CD4-positive, alpha-beta T cell treated with Interleukin-17A for 4 hours (primary cell): ENCODE data around the gene FAM118B.
"Not testable (repeated sequence)": the region's sequence is repeated elsewhere in the genome, so short reads cannot be mapped to it uniquely, and the experiment has no call there.

ENCODE experiments used
- DNase-seq: peaks from one replicate; pipeline ENCODE4 v3.0.0-alpha.2; 2020; ENCODE audit warnings: mixed read lengths

The FAM118B gene

DNA sequence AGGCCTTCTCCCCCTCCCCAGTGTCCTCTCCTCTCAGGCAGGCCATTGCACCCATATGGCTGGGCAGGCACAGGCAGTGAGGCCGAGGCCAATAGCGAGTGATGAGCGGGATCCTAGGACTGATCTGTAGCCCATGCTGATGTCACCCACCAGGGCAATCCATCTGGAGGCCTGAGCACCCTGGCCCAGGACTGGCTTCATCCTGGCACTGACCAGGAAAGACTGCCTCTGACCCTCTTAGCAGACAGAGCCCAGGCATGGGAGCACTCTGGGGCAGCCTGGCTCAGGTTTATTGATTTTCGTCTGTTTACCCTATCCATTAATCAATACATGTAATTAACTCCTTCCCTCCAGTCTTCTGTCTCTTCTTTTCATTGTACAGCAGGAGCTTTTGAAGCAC, 66.2 kb downstream of the FAM118B start:
- DNase-seq, result no peak

- no peak for DNase-seq
Measured at GRCh38 chr11:126279191-126279590, 67.6 kb downstream of the FAM118B start.

DNA sequence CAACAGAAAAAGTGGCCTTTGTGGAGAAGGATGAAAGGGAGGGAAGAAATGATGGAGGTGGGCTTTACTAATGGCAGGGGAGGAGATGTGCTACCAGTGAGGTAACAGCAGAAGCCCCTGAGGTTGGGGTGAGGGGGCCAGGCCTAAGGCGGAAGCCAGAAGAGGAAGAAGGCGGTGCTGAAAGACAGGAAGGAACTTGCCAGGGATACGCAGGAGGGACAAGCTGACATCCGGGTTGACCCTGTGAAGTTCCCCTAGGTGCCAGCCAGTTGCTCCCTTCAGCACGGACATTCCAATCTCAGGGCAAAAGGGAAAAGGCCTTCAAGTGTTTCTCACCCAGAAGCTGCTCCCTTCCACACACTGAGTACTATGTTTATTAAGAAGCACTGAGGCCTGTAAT, 69.0 kb downstream of the FAM118B start:
- peak; percentile 22 for DNase-seq

GRCh38 chr11:126281245-126281644, 69.7 kb downstream of the FAM118B start:
- DNase-seq, result no peak

- no peak for DNase-seq
Measured at GRCh38 chr11:126281666-126282175, 70.1 kb downstream of the FAM118B start.

DNA sequence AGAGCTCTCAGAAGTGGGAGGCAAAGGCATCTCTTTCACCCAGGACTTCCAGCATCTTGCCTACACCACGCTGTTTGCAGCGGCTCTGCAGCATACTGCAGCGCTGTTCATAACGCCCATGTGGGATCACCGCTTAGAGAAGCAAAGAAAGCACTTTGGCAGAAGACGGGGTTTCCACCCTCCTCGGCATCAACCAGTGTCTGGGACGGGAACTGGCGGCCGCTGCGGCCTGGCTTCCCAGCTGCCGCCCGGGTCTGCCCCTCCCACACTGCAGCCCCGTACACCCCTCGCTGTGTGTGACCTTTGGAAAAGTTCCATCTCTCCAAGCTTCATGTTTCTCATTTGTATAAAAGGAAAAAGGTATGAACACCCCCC, 70.8 kb downstream of the FAM118B start:
- DNase-seq, result peak; percentile 63

- peak; percentile 72 for DNase-seq
Measured at GRCh38 chr11:126282736-126283591, 71.4 kb downstream of the FAM118B start, which contains the start of gene TIRAP. TIRAP (plus strand) TSS chr11:126283093; CDS start chr11:126290895, 7,802 bp downstream.

- DNase-seq, result peak; percentile 90
Measured at GRCh38 chr11:126284829-126285228, 73.2 kb downstream of the FAM118B start.

DNA sequence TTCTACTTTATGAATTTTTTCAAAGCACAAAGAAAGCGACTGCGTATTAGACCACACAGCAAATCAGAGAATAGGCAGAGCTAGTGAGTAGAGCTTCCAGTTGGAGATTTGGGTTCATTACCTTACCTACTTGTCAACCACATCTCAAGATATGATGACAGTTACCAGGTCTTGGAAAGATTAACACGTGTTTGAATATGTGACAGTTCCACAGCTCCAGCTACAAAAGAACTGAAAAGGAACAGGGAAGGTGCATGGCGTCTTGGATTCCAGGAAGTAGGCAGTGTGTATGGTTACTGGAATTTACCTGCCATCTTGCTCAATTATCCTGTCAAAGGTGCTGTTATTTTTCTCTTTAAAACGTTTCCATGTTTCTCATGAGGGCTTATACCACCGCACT, 76.7 kb downstream of the FAM118B start:
- DNase-seq, result no peak

- DNase-seq, result no peak
Measured at GRCh38 chr11:126290887-126291286, 79.3 kb downstream of the FAM118B start.

- DNase-seq, result no peak
Measured at GRCh38 chr11:126293726-126294125, 82.1 kb downstream of the FAM118B start.

- no peak for DNase-seq
Measured at GRCh38 chr11:126297004-126297403, 85.4 kb downstream of the FAM118B start.

- DNase-seq, result peak; percentile 90
Measured at GRCh38 chr11:126303623-126304456, 92.3 kb downstream of the FAM118B start, which contains the start of gene DCPS. DCPS (plus strand) TSS chr11:126304060; CDS start chr11:126304081, 21 bp downstream.

DNA sequence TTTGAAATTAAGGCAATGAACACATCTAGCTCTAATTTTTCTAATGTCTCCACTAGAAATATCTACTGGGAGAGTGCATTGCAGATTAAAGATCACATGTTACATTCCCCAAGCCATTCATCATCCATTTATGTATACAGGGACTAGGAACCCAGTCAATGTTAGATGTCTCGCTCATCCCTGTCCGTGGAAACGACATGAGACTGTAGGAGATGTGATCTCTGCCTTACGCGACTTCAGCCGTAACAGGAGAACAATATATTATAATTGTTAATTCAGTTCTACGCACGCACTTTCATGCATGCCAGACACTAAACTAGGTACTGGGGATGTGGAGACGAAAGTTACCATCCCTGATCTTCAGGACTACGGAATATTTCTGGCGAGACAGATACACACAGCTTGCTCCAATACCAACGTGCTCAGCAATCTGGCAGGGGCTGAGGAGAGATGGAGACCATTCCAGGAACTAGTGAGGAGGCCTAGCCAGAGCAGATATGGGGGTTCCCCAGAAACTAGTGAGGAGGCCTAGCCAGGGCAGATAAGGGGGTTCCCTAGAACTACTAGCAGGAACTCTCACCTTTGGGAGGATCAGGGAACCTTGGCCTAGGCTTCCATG, 93.0 kb downstream of the FAM118B start:
- no peak for DNase-seq

- DNase-seq, result no peak
Measured at GRCh38 chr11:126305699-126306098, 94.1 kb downstream of the FAM118B start.

- DNase-seq, result peak; percentile 26
Measured at GRCh38 chr11:126307706-126308105, 96.1 kb downstream of the FAM118B start.

GRCh38 chr11:126308271-126308671, 96.7 kb downstream of the FAM118B start:
- no peak for DNase-seq

DNA sequence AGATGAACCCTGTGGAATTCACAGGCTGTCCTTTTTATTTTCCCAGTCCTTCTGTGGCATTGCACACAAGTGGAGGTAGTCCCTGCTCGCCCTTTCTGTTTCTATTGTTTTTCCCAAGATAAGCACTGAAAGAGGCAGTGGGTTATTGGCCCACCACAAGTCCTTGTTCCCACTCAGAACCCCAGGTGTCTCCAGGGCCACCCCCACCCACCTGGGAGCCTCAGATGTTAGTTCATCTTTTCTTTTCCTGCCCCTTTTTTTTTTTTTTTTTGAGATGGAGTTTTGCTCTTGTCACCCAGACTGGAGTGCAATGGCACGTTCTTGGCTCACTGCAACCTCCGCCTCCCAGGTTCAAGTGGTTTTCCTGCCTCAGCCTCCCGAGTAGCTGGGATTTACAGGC, 97.2 kb downstream of the FAM118B start:
- not testable (repeated sequence) for DNase-seq

DNA sequence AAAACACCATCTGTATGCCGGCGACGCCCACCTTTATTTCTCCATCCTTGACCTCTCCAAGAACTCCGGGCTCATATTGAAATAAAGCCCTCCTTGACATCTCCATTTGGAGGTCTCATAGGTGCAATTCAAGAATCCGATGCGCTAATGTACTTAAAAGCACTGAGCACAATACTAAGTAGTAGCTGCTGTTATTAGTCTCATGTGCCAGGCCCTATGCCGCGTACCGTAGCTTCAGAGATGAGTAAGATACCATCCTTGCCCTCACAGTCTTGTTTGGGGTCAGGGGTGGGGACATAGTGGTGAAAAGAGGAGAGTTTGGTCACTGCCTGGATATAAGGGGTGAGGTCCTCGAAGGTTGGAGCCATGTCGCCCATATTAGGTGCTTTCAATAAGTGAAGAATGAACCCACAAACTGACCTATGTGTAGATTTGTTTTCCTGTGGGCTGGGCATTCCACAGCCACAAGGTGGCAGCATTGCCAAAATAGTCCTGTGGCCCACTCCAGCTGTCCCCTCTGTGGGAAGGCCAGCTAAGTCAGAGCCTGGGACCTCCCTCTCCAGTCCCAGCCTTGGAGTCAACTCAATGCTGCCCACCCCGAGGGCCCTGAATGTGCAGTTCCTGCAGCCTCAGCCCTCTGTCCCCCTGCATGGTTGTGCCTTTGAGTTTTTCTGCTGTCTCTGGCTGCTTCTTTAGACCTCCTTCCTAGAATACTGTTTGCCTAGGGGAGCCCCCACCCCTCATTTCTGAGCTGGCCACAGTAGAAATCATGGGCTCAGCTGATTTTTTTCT, 98.8 kb downstream of the FAM118B start:
- DNase-seq, result peak; percentile 72

DNA sequence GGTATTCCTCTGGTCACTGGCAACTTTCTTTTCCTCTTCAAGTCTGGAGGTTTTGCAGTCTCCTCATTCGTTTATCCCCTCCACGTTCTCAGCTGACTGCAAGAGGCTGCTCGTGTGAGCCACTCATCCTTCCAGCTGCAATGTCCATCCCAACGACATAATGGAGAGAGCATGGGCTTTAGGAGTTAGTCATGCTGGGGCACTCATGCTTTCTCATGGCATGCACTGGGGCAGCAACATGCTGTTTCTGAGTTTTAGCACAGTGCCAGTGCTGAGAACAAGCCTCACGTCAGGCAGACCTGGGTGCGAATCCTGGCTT, 99.4 kb downstream of the FAM118B start:
- DNase-seq, result no peak

DNA sequence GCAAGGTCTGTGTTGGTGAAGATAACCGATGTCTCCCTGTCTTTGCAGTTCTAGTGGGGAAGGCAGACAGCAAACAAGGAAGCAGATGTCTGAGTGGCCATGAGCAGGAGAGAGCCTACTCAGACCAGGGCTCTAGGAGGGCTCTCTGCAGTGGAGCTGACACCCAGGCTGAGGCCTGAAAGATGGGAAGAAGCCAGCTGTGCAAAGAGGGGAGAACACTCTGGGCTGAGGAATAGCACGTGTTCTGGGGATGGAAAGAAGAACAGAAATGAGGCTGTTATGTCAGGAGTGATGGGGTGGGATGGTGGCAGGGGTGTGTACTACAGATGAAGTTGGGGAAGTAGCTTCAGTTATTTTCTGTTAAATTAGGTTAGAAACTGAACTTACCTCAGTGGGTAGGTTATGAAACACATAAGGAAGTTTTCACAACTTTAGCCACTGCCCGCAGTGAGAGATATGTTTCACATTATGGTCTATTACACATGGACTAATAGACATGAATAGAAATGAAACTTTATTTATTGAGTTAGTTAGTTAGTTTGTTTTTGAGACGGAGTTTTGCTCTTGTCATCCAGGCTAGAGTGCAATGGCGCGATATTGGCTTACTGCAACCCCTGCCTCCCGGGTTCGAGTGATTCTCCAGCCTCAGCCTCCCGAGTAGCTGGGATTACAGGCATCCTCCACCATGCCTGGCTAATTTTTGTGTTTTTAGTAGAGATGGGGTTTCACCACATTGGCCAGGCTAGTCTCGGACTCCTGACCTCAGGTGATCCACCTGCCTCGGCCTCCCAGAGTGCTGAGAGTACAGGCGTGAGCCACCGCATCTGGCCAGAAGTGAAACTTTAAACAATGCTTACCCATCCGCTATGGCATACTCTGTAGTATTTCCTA, 100.1 kb downstream of the FAM118B start:
- DNase-seq, result no peak
